H9 (cell line): Measurements from ENCODE around the gene HNRNPF. TPM values are rescaled to one million over a fixed set of nuclear protein-coding genes. Genes with fewer than 3 reads are reported as not detected.

Experiments
- DNase-seq: peaks from one replicate; pipeline ENCODE4 v3.0.0-alpha.2; 2017
- H2AFZ ChIP-seq: one replicate; pipeline ENCODE4 v1.6.1; 2013; ENCODE audit warnings: mild to moderate bottlenecking, low read length, control low read depth, moderate library complexity
- H2AK5ac ChIP-seq: 2 replicates; pipeline ENCODE4 v1.6.1; 2013; ENCODE audit warnings: low read length, control low read depth, mixed read lengths; ENCODE audit not compliant: insufficient read length
- H2BK120ac ChIP-seq: one replicate; pipeline ENCODE4 v1.6.1; 2013; ENCODE audit warnings: low read depth, mild to moderate bottlenecking, low read length, control low read depth, inconsistent platforms; ENCODE audit not compliant: poor library complexity, severe bottlenecking
- H2BK12ac ChIP-seq: 2 replicates; pipeline ENCODE4 v1.6.1; 2013; ENCODE audit warnings: low read length, control low read depth, mixed read lengths, low read depth; ENCODE audit not compliant: insufficient read length
- H2BK15ac ChIP-seq: 2 replicates; pipeline ENCODE4 v1.6.1; 2013; ENCODE audit warnings: low read depth, low read length, control low read depth
- H2BK20ac ChIP-seq: one replicate; pipeline ENCODE4 v1.6.1; 2013; ENCODE audit warnings: low read depth, mild to moderate bottlenecking, low read length, control low read depth, inconsistent platforms; ENCODE audit not compliant: poor library complexity, severe bottlenecking
- H2BK5ac ChIP-seq: 2 replicates; pipeline ENCODE4 v1.6.1; 2013; ENCODE audit warnings: low read length, control low read depth, mixed read lengths; ENCODE audit not compliant: insufficient read length
- H3K14ac ChIP-seq: 2 replicates; pipeline ENCODE4 v1.6.1; 2013; ENCODE audit warnings: low read length, control low read depth; ENCODE audit not compliant: insufficient read depth
- H3K18ac ChIP-seq: 2 replicates; pipeline ENCODE4 v1.6.1; 2013; ENCODE audit warnings: low read depth, mild to moderate bottlenecking, mixed read lengths, low read length, control low read depth; ENCODE audit not compliant: insufficient read length
- H3K23ac ChIP-seq: 2 replicates; pipeline ENCODE4 v1.6.1; 2013; ENCODE audit warnings: low read length, control low read depth, mixed read lengths, low read depth; ENCODE audit not compliant: insufficient read length
- H3K23me2 ChIP-seq: 2 replicates; pipeline ENCODE4 v1.6.1; 2013; ENCODE audit warnings: low read depth, mild to moderate bottlenecking, mixed read lengths, low read length, control low read depth; ENCODE audit not compliant: insufficient read length, poor library complexity, severe bottlenecking
- H3K27ac ChIP-seq: 2 replicates; pipeline ENCODE4 v1.5.1; 2013; ENCODE audit warnings: low read length, control low read depth, mixed read lengths, low read depth; ENCODE audit not compliant: insufficient read length
- H3K27me3 ChIP-seq: 2 replicates; pipeline ENCODE4 v1.6.1; 2013; ENCODE audit warnings: low read length, control low read depth, inconsistent platforms; ENCODE audit not compliant: insufficient read depth
- H3K4ac ChIP-seq: 2 replicates; pipeline ENCODE4 v1.6.1; 2013; ENCODE audit warnings: low read depth, mild to moderate bottlenecking, control low read depth, inconsistent platforms, low read length, moderate library complexity
- H3K4me1 ChIP-seq: 2 replicates; pipeline ENCODE4 v1.6.1; 2013; ENCODE audit warnings: low read length, control low read depth, inconsistent platforms; ENCODE audit not compliant: insufficient read depth
- H3K4me2 ChIP-seq: 2 replicates; pipeline ENCODE4 v1.6.1; 2013; ENCODE audit warnings: low read length, control low read depth, mixed read lengths; ENCODE audit not compliant: insufficient read length, insufficient read depth
- H3K56ac ChIP-seq: 2 replicates; pipeline ENCODE4 v1.6.1; 2013; ENCODE audit warnings: low read depth, mild to moderate bottlenecking, mixed read lengths, low read length, control low read depth; ENCODE audit not compliant: insufficient read length
- H3K79me1 ChIP-seq: 2 replicates; pipeline ENCODE4 v1.6.1; 2013; ENCODE audit warnings: low read depth, mild to moderate bottlenecking, moderate library complexity, low read length, control low read depth, inconsistent platforms; ENCODE audit not compliant: insufficient read depth, poor library complexity, severe bottlenecking
- H3K79me2 ChIP-seq: 2 replicates; pipeline ENCODE4 v1.6.1; 2013; ENCODE audit warnings: low read length, control low read depth, inconsistent platforms; ENCODE audit not compliant: insufficient read depth
- H3K9ac ChIP-seq: 2 replicates; pipeline ENCODE4 v1.6.1; 2013; ENCODE audit warnings: low read length, control low read depth, mixed read lengths; ENCODE audit not compliant: insufficient read length; ENCODE audit errors: extremely low read depth
- H3K9me3 ChIP-seq: one replicate; pipeline ENCODE4 v1.6.1; 2013; ENCODE audit warnings: low read depth, low read length, inconsistent platforms; ENCODE audit not compliant: control insufficient read depth
- H3T11ph ChIP-seq: one replicate; pipeline ENCODE4 v1.6.1; 2013; ENCODE audit warnings: mild to moderate bottlenecking, low read length, control low read depth, inconsistent platforms
- H4K20me1 ChIP-seq: one replicate; pipeline ENCODE4 v1.6.1; 2013; ENCODE audit not compliant: control insufficient read depth, insufficient read length, insufficient read depth
- H4K5ac ChIP-seq: 2 replicates; pipeline ENCODE4 v1.6.1; 2013; ENCODE audit warnings: low read depth, mild to moderate bottlenecking, mixed read lengths, low read length, control low read depth; ENCODE audit not compliant: insufficient read length
- H4K8ac ChIP-seq: replicated peaks from 2 replicates; pipeline ENCODE4 v1.6.1; 2013; ENCODE audit warnings: low read length, control low read depth, mixed read lengths, low read depth; ENCODE audit not compliant: insufficient read length
- H4K91ac ChIP-seq: 2 replicates; pipeline ENCODE4 v1.6.1; 2013; ENCODE audit warnings: low read depth, mild to moderate bottlenecking, moderate library complexity, mixed read lengths, low read length, control low read depth; ENCODE audit not compliant: insufficient read length
- H3K27ac Mint-ChIP-seq, 3 experiments: 2 replicates in 2 of 3; 3 replicates in 1 of 3; pipeline ENCODE4 v1.8.0; 2020 to 2021; ENCODE audit warnings: mixed read lengths in 3 of 3, mild to moderate bottlenecking in 1 of 3, moderate library complexity in 1 of 3
- H3K27me3 Mint-ChIP-seq: 2 replicates; pipeline ENCODE4 v1.8.0; 2021; ENCODE audit warnings: low read depth, mild to moderate bottlenecking, moderate library complexity, mixed read lengths
- H3K36me3 Mint-ChIP-seq, 3 experiments: 2 replicates in 2 of 3; 3 replicates in 1 of 3; pipeline ENCODE4 v1.8.0; 2020 to 2021; ENCODE audit warnings: low read depth in 3 of 3, mixed read lengths in 3 of 3; ENCODE audit not compliant: insufficient read depth in 1 of 3
- H3K4me1 Mint-ChIP-seq, 2 experiments: 2 replicates each; pipeline ENCODE4 v1.8.0; 2020; ENCODE audit warnings: mixed read lengths in 2 of 2
- H3K4me3 Mint-ChIP-seq, 2 experiments: 2 replicates in 1 of 2; 3 replicates in 1 of 2; pipeline ENCODE4 v1.8.0; 2020 to 2021; ENCODE audit warnings: mild to moderate bottlenecking in 2 of 2, mixed read lengths in 2 of 2, moderate library complexity in 1 of 2
- H3K9me3 Mint-ChIP-seq, 2 experiments: 2 replicates in 1 of 2; 3 replicates in 1 of 2; pipeline ENCODE4 v1.8.0; 2020; ENCODE audit warnings: mild to moderate bottlenecking in 2 of 2, mixed read lengths in 2 of 2, moderate library complexity in 1 of 2
- WGBS: extraction: QIAGEN DNeasy Blood & Tissue Kit; methylation state at CpG from one replicate; pipeline ENCODE4 v1.1.7; 2013; ENCODE audit warnings: missing lambda C conversion rate, low lambda C conversion rate, mixed read lengths; ENCODE audit not compliant: insufficient read length; ENCODE audit errors: extremely low coverage; 5-methylcytosine and 5-hydroxymethylcytosine counted together
- total RNA-seq: library from RNA; stranded (reverse); gene quantifications from 2 replicates; pipeline ENCODE4 v1.2.1, GENCODE V29; 2021
- TF ChIP-seq, protein P1 (sequence below): fragments of 200-600 bp; sonication (generic); conservative IDR thresholded peaks from 3 replicates; pipeline ENCODE4 v1.8.0; 2021; ENCODE audit warnings: antibody characterized with exemption, mild to moderate bottlenecking

HNRNPF gene
- total RNA-seq, 1 experiment from 2014 or later = 411 TPM

- no peak overlapping the region for H4K91ac ChIP-seq
- H3K27ac ChIP-seq = no peak overlapping the region
- H2AFZ ChIP-seq = no peak overlapping the region
- peaks cover 74 to 99% (median 84%) of the 10 kb centered on the region in 3 experiments for H3K36me3 Mint-ChIP-seq
- H2BK20ac ChIP-seq = no peak overlapping the region
- no peak for DNase-seq
- WGBS = no CpG with 5 or more reads among the region's 6 CpGs
- no peak overlapping the region for H4K8ac ChIP-seq
- H3K4ac ChIP-seq = no peak overlapping the region
- no peak overlapping the region for H3K23ac ChIP-seq
- H3K4me1 Mint-ChIP-seq = peaks cover 33 to 35% of the 10 kb centered on the region in 2 experiments
- no peak overlapping the region for H3K4me2 ChIP-seq
- no peak overlapping the region for H2BK5ac ChIP-seq
- peaks cover 32% of the 10 kb centered on the region for H3K79me2 ChIP-seq
- no peak overlapping the region for H3T11ph ChIP-seq
- no peak overlapping the region for H3K18ac ChIP-seq
- no peaks in the 10 kb centered on the region for H3K9me3 Mint-ChIP-seq
- H3K14ac ChIP-seq = no peak overlapping the region
- H4K5ac ChIP-seq = no peak overlapping the region
- H3K79me1 ChIP-seq = peaks cover 7% of the 10 kb centered on the region
- no peak overlapping the region for H3K56ac ChIP-seq
- H3K27me3 ChIP-seq = no peaks in the 10 kb centered on the region
- peak overlapping the region in 2 of 3 experiments; percentile 52 to 69; a peak in 5 of 7 replicates for H3K27ac Mint-ChIP-seq
- H2BK120ac ChIP-seq = no peak overlapping the region
- H3K9ac ChIP-seq = no peak overlapping the region
- no peaks in the 10 kb centered on the region; the same call in 1 of the 2 replicates for H3K4me1 ChIP-seq
- H2BK12ac ChIP-seq = no peak overlapping the region
- H2BK15ac ChIP-seq = no peak overlapping the region
- TF ChIP-seq, protein P1, sequence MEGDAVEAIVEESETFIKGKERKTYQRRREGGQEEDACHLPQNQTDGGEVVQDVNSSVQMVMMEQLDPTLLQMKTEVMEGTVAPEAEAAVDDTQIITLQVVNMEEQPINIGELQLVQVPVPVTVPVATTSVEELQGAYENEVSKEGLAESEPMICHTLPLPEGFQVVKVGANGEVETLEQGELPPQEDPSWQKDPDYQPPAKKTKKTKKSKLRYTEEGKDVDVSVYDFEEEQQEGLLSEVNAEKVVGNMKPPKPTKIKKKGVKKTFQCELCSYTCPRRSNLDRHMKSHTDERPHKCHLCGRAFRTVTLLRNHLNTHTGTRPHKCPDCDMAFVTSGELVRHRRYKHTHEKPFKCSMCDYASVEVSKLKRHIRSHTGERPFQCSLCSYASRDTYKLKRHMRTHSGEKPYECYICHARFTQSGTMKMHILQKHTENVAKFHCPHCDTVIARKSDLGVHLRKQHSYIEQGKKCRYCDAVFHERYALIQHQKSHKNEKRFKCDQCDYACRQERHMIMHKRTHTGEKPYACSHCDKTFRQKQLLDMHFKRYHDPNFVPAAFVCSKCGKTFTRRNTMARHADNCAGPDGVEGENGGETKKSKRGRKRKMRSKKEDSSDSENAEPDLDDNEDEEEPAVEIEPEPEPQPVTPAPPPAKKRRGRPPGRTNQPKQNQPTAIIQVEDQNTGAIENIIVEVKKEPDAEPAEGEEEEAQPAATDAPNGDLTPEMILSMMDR = no peak
- H2AK5ac ChIP-seq = no peak overlapping the region
- H4K20me1 ChIP-seq = no peaks in the 10 kb centered on the region
- H3K9me3 ChIP-seq = no peaks in the 10 kb centered on the region
- peaks cover 2% of the 10 kb centered on the region for H3K27me3 Mint-ChIP-seq
- no peak overlapping the region for H3K4me3 Mint-ChIP-seq
- H3K23me2 ChIP-seq = peaks cover 10% of the 10 kb centered on the region
Measured at GRCh38 chr10:43391496-43391895, 17.5 kb downstream of the HNRNPF start.
